NT2/D1 (cell line): ENCODE results near the gene EDC3.

Experiments used
- DNase-seq: peaks from one replicate; pipeline ENCODE4 v3.0.0-alpha.2; 2011; ENCODE audit warnings: low read depth, low spot score
- H3K27me3 ChIP-seq: 2 replicates; pipeline ENCODE4 v1.6.0; 2011; ENCODE audit warnings: mild to moderate bottlenecking; ENCODE audit not compliant: insufficient read length, insufficient read depth
- H3K36me3 ChIP-seq: 2 replicates; pipeline ENCODE4 v1.6.1; 2011; ENCODE audit warnings: mild to moderate bottlenecking, low read length, mixed read lengths; ENCODE audit not compliant: insufficient read depth, insufficient read length
- H3K4me1 ChIP-seq: 2 replicates; pipeline ENCODE4 v1.5.1; 2011; ENCODE audit not compliant: insufficient read depth, insufficient read length
- H3K4me3 ChIP-seq: 2 replicates; pipeline ENCODE4 v1.5.1; 2011; ENCODE audit warnings: low read depth; ENCODE audit not compliant: insufficient read length
- H3K9ac ChIP-seq: 2 replicates; pipeline ENCODE4 v1.6.0; 2011; ENCODE audit warnings: low read depth; ENCODE audit not compliant: insufficient read length
- H3K9me3 ChIP-seq: 2 replicates; pipeline ENCODE4 v1.5.1; 2011; ENCODE audit warnings: mild to moderate bottlenecking, low read length; ENCODE audit not compliant: insufficient read depth
- SUZ12 ChIP-seq: IDR thresholded peaks from 2 replicates; pipeline ENCODE4 v1.6.1; 2011; ENCODE audit not compliant: insufficient read length, insufficient read depth; ENCODE audit errors: extremely low read depth
- YY1 ChIP-seq: IDR thresholded peaks from 2 replicates; pipeline ENCODE4 v1.6.1; 2011; ENCODE audit not compliant: insufficient read length, insufficient read depth
- ZNF274 ChIP-seq: IDR thresholded peaks from 2 replicates; pipeline ENCODE4 v1.6.1; 2011; ENCODE audit warnings: mild to moderate bottlenecking, low read depth, low read length

EDC3 gene

DNA sequence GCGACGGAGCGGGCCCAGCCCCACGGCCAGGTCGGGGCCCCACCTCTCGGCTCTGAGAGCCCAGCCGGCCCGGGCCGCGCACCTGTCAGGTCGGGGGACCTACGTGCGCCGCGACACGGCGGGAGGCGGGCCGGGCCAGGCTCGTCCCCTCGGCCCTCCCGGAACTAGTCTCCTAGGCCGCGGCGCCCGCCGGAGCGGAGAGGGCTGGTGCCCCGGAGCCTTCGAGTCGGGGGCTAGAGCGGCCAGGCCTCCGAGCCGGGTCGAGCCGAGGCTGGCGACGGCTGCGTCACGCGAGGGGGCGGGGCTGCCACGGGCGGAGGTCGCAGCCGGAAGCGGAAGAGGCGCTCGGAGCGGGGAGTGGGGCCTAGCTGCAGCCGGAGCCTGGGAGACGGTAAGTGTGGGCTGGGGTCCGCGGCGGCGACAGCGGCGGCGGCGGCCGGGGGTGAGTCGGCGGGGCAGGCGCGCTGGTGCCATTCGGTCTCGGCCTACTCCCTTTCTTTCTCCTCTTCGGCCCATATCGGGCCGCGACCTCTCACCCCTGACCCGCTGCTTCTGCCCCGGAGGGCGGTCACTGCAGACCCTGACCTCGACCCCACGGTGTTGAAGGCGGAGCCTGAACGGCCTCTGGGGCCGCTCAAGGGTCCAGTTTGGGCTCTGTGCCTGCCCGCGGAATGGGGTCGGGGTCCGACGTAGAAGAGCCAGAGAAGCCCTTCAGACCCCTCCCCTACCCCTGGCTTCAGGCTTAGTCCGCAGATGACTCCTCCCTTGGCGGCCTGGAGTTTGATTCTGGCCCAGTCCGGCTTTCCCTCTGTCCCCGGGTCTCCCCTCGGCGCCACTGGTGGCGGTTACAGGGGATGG lies 80.1 kb downstream of the EDC3 start, which contains the start of gene CLK3:
TSS of gene CLK3 (plus strand) at position 329 of the 858 bp plus-strand sequence. CDS start 3,361 bp downstream, outside the sequence.
- peaks cover 37% of the 10 kb centered on the region for H3K36me3 ChIP-seq
- peaks cover 8% of the 10 kb centered on the region for H3K4me1 ChIP-seq
- H3K27me3 ChIP-seq: peaks cover 12% of the 10 kb centered on the region
- H3K4me3 ChIP-seq: peak within 1 kb of the TSS; percentile 98
- H3K9ac ChIP-seq: peak within 1 kb of the TSS; percentile 97
- DNase-seq: peak; percentile 96
- no peak for TF ChIP-seq ZNF274
- TF ChIP-seq SUZ12: no peak
- no peak for TF ChIP-seq YY1
- H3K9me3 ChIP-seq: no peaks in the 10 kb centered on the region

DNA sequence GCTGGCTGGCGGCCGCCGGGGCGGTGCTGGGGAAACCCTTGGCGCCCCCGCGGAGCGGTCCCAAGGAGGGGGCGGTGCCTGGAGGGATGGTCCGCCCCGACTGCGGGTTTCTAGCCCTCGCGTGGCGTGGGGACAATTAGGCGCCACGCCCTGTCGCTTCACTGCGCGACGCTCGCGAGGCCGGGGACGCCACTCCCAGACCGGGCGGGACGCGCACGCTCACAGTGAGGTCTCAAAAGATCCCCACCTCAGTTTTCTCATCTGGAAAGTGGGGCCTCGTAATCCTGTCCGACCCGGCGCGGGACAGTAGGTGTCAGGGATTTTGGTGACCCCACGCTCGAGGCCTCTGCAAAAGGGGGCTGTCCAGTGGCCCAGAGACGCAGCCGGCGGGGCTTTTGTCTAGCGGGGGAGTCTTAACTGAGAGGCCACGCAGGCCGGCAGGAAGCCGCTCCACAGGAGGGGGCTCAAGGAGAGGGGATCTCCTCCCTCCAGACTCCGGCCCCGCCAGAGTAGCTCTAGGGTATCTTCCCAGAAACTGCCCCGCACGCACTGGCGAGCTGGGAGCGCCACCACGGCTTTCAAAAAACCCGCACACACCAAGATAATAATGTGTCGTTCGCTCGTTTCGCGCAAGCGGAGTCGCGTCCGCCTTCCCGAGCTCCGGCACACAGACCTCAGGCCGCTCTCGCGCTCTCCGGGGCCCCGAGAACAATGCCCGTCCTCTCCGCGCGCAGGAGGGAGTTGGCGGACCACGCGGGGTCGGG lies 80.9 kb downstream of the EDC3 start:
- peaks cover 29% of the 10 kb centered on the region for H3K36me3 ChIP-seq
- peak overlapping the region; percentile 98 for H3K4me3 ChIP-seq
- peaks cover 14% of the 10 kb centered on the region for H3K4me1 ChIP-seq
- peak overlapping the region; percentile 94 for H3K9ac ChIP-seq
- TF ChIP-seq ZNF274 (no peak), YY1 (no peak), SUZ12 (no peak)
- H3K27me3 ChIP-seq: peaks cover 12% of the 10 kb centered on the region
- no peak for DNase-seq
- no peaks in the 10 kb centered on the region for H3K9me3 ChIP-seq

DNA sequence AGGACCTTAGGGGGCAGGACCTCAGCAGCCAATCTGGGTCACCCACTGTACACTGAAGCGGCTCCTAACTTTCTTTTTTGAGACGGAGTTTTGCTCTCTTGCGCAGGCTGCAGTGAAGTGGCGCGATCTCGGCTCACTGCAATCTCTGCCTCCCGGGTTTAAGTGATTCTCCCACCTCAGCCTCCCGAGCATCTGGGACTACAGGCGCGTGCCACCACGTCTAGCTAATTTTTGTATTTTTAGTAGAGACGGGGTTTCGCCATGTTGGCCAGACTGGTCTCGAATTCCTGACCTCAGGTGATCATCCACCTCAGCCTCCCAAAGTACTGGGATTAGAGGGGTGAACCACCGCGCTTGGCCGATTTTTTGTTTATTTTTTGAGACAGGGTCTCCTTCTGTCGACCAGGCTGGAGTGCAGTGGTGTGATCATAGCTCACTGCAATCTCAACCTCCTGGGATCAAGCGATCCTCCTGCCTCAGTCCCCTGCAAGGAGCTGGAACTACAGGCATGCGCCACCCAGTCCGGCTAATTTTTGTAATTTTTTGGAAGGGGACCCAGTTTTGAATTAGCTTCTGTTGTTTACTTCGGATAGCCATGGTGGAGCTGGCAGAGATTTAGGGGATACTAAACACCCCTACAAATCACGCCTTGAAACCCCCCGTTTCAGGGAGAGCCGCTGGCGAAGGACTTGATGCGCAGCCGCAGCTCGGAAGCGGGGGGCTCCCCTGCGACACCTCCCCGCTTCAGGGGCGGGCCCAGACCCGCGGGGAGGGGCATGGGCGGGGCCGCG lies 81.7 kb downstream of the EDC3 start:
- Histone ChIP-seq H3K36me3 (peaks cover 21% of the 10 kb centered on the region), H3K4me1 (peaks cover 14% of the 10 kb centered on the region)

DNA sequence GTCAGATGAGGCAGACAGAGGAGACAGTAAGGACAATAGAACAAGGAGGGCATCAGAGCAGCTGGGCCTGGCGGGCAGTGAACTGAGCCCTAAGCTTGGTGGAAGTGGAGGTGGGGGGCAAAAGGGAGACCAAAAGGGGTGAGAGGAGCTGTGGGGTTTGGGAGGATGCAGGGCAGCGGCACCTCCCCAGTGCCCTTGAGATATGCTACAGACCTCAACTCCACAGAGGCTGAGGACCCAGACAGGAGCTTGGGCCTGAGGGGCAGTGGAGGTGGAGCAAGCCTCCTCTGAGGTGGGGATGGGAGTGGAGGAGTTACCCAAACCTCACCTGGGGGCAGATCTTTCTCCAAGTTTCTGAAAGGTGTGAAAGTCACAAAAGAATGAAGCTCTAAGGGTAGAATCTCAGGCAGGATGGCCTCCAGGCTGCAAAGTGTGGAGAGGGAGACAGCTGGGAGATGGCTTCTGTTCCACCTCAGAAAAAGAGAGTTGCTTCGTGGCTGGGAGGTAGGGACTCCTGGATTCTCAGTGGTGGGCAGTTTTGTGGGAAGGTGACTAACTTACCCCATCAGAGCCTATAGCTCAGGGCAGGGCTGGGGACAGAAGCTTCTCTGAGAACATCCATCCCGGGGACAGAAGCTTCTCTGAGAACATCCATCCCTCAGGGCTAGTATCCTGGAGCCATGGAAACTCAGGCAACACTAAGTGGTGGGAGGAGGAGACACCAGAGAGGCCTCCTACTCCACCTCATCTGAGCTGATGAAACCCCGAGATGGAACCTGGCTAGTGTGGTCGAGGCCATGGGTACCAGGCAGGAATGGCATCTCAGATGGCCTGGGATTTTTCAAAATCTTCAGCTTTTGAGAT lies 82.5 kb downstream of the EDC3 start:
- Histone ChIP-seq H3K9ac (no peak overlapping the region), H3K4me1 (peaks cover 14% of the 10 kb centered on the region), H3K4me3 (no peak overlapping the region), H3K27me3 (peaks cover 12% of the 10 kb centered on the region), H3K36me3 (peaks cover 14% of the 10 kb centered on the region), H3K9me3 (no peaks in the 10 kb centered on the region)
- no peak for TF ChIP-seq SUZ12
- TF ChIP-seq ZNF274: no peak
- no peak for TF ChIP-seq YY1
- no peak for DNase-seq

More for the DNA sequence above, 81.7 kb downstream of the EDC3 start:
- H3K27me3 ChIP-seq: peaks cover 12% of the 10 kb centered on the region
- H3K9ac ChIP-seq: peak overlapping the region; percentile 74
- no peaks in the 10 kb centered on the region for H3K9me3 ChIP-seq
- TF ChIP-seq YY1 (no peak), ZNF274 (no peak)
- no peak for DNase-seq
- peak overlapping the region; percentile 98 for H3K4me3 ChIP-seq

DNA sequence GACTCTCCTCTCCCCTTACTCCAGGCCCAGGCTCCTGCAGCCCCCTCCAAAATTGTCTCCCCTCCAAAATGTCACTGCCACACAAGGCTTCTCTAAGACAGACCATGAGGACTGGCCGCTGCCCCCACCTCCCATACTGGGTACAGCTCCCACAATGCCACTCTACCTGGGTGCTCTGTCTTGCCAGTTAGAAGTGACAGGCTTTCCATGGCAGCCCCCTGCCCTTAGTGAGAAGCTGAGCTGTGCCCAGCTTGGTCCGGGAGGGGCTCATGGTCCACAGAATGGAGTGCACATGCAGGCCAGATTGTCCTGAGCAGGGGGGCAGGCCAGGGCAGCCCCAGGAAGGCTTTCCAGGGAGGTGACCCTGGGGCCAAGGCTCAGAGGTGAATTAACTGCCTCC lies 83.1 kb downstream of the EDC3 start:
- Histone ChIP-seq H3K27me3 (peaks cover 12% of the 10 kb centered on the region), H3K9ac (no peak overlapping the region), H3K9me3 (no peaks in the 10 kb centered on the region), H3K4me1 (peaks cover 11% of the 10 kb centered on the region), H3K36me3 (peaks cover 7% of the 10 kb centered on the region), H3K4me3 (no peak overlapping the region)
- no peak for TF ChIP-seq YY1
- TF ChIP-seq SUZ12: no peak
- no peak for TF ChIP-seq ZNF274
- no peak for DNase-seq

DNA sequence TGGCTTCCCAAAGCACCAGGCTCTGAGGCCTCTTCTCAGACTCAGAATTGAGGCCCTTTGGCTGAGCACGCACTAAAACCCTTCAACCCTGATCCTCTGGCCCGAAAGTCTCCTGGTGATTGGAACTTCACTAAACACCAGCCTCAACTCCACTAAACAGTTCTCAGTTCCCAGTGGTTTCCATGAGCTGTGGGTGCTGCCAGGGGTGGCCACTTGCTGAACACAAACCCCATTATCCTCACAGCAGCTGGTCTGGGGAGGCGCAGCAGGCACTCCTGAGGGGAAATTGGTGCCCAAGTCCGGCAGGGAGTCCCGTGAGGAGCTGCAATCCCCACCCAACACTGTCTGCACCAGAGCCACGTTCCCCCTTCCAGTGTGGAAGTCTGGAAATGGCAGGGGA lies 84.0 kb downstream of the EDC3 start:
- Histone ChIP-seq H3K4me1 (peaks cover 11% of the 10 kb centered on the region), H3K27me3 (peaks cover 12% of the 10 kb centered on the region), H3K4me3 (no peak overlapping the region), H3K36me3 (no peaks in the 10 kb centered on the region), H3K9ac (no peak overlapping the region), H3K9me3 (no peaks in the 10 kb centered on the region)
- TF ChIP-seq ZNF274 (no peak), YY1 (no peak), SUZ12 (no peak)
- no peak for DNase-seq
